GM12891 (cell line): ENCODE results near the gene TSC22D1.

Experiments
- POLR2A ChIP-seq: IDR thresholded peaks from 2 replicates; pipeline ENCODE4 v1.6.1; 2011; ENCODE audit warnings: low read depth, low read length, control low read depth
- POLR2AphosphoS5 ChIP-seq: IDR thresholded peaks from 2 replicates; pipeline ENCODE4 v1.6.1; 2011; ENCODE audit warnings: low read depth, low read length, control low read depth
- POU2F2 ChIP-seq: IDR thresholded peaks from 2 replicates; pipeline ENCODE4 v1.6.1; 2011; ENCODE audit warnings: low read depth, mild to moderate bottlenecking, control low read depth, low read length, moderate library complexity
- TAF1 ChIP-seq: IDR thresholded peaks from 2 replicates; pipeline ENCODE4 v1.6.1; 2011; ENCODE audit warnings: low read depth, low read length, control low read depth

DNA sequence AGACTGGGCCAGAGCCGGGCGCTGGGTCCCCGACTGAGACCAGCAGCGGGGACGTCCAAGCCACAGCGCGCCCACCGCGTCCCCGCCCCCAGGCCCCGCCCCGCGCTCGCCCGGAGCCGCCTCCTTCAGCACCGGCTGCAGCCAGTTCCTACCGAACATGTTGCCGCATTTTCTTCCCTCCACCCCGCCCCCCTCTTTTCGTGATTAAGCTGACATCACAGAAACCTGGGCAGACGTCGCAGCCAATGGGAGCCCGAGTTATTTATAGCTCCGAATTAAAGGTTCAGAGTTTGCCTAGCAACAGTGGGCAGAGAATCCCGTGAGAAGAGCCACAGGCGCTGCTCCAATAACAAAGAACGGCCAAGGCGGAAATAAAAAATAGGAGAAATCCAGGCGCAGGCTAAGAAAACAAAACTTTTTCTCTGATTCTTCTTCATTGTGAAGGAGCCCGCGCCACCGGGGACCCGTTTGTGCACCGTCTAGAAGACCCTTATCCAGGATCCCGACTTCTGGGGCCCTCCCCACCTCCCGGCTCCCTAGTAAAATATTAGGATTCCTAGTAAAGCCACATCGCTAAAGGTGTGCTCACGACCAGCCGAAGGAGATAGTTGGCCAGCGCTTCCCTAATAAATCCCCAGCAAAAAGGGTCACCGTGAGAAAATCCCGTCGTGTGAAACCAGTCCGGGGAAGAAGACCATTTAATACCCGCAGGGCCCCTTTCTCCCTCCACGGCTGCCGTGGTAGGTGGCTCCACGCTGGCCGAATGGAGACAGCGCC, 140.8 kb downstream of the TSC22D1 start:
- TF ChIP-seq POLR2A (no peak), TAF1 (no peak), POU2F2 (no peak), POLR2AphosphoS5 (no peak)
